NCI-H146 treated with DMSO at 0.1 percent for 48 hours (cell line): ENCODE results near the gene DEPDC1.
"Not testable (repeated sequence)": the region's sequence is repeated elsewhere in the genome, so short reads cannot be mapped to it uniquely, and the experiment has no call there.

ENCODE experiments used
- DNase-seq: peaks from one replicate; lab custom pipeline; 2025; ENCODE audit not compliant: unreplicated experiment; lab: John Stamatoyannopoulos, UW

The DEPDC1 gene

DNA sequence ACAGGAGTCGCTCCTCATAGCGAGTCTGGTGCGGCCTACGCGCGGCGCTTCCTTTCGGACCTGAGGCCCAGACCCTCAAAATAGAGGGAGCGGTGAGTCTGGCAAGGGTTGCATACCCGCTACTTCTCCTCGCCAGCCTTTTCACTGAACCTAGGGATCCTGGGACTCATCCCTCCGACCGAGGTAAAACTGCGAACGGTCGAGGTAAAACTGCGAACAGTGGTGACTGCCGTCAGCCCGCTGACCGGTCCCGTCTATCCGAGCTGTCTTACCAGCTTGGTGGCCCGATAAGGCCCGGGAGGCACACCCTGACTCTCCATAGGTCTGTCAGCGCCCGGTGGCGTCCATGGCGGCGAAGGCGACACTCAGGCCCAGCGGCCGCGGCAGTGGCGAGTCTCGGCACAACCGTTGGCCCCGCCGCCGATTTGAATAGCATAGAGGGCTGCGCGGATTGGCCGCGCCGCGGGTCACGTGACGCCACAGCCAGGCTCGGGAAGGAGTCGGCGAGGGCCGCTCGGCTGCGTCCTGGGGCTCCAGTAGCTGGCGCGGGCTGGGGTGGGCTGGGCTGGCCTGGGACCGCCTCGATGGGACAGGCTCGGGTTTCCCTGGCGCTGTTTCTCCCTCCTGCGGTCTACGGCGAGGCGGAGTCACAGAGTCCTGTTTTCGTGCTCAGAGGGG lies at the start of gene DEPDC1:
TSS of gene DEPDC1 (minus strand) at position 403 of the 678 bp plus-strand sequence. CDS start at position 320, 83 bp downstream.
- peak; percentile 82 for DNase-seq

DNA sequence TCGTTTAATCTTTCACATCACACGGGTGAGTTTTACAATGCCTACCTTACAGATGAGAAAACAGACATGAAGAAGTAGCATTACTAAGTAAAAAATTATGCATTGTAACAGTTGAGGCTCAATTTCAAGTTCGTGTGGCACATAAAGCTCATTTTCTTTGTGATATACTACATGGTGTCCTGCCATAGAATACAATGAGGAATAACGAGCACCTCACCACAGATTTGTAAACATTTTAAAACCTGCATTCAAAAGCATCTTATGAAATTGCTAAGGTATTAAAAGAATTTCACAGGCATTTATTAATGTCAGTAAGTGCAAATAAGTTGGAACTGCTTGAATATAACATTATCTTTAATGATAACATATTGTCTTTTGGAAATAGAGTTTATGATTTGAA lies 47.8 kb upstream of the DEPDC1 start:
- no peak for DNase-seq

GRCh38 chr1:68542586-68542985 lies 45.7 kb upstream of the DEPDC1 start:
- DNase-seq, result no peak

DNA sequence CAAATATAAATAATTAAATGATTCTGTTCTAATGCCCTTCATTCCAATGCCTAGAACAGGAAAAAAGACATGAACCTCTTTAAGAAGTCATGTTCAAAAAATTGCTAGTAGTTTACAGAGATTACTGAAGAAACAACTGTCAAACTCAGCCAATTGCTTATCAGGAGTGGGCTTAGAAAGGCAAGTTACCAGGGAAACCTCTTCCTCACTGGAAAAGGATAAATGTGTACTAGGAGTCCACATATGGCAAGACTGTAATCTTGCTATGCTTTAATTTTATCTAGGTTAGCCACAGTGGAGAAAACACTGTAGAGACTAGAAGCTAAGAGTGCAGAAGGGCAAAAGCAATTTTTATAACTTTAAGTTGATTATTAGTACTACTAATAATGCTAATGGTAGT lies 42.1 kb upstream of the DEPDC1 start:
- no peak for DNase-seq

DNA sequence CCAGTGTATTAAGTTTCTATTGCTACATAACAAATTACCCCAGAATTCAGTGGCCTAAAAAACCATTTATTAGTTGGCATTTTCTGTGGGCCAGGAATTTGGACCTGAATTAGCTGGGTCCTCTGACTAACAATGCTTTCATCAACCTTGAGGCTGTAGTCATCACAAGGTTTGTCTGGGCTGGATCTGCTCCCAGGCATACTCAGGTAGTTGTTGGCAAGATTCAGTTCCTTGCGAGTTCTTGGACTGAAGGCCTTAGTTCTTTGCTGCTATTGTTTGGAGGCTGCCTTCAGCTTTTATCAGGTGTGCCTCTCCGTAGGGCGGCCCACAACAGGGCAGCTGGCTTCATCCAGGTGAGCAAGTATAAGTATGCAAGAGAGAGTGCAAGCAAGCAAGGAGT lies 31.4 kb upstream of the DEPDC1 start:
- DNase-seq, result no peak

DNA sequence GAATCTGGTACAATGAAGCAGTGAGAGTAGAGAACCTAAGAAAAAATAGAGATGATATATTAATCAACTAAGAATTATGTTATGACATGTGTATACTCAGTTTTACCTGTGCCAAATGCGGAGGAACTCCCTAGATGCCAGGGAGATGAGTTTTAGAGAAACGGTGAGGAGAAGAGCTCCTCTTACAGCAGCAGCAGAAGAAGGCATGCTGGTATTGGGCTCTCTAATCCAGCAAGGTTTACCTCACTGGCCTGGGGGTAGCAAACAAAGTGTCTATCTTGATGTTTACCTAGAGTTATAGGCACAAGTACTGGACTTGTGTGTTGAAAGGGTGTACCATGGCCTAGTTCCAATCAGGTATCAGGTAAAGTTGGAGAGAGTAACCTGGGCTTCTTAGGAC lies 28.9 kb upstream of the DEPDC1 start:
- no peak for DNase-seq

DNA sequence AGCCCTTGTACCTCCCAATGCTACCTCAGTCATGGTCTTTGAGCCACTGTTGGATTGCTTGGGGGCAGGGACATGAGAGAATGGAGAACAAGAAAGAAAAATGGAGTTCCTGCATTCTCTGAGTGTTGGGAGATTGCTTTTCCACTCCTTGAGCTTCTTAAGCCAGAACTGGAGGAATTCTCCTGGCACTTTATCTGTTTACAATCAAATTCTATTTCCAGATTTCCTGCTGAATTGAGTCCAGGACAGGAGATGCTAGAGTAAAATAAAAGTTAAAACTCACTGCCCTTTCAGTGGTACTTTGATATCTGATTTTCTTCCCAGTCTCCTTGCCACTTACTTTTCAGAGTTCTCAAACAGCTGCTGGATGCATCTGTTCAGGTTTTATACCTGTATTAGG lies 24.4 kb upstream of the DEPDC1 start:
- DNase-seq, result no peak

- DNase-seq, result no peak
Measured at GRCh38 chr1:68516066-68516465, 19.2 kb upstream of the DEPDC1 start.

- DNase-seq, result no peak
Measured at GRCh38 chr1:68511254-68511653, 14.4 kb upstream of the DEPDC1 start.

DNA sequence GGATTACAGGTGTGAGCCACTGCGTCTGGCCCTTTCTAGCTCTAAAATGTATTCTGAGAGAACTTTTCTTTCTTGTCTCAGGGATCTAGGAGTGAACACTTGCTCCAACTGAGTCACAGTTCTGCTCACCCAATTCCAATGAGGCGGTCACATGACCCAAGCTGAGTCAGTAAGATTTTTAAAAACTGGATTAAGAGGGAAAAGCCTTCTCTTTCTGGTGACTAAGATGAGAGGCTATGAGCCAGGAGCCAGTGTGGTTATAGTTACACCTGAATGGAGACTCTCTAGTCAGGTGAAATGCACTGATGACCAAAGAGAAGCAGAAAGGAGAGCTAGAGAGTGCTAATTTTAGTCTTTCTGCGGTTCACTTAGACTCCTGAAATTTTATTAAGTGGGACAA lies 9.5 kb upstream of the DEPDC1 start:
- DNase-seq, result no peak

DNA sequence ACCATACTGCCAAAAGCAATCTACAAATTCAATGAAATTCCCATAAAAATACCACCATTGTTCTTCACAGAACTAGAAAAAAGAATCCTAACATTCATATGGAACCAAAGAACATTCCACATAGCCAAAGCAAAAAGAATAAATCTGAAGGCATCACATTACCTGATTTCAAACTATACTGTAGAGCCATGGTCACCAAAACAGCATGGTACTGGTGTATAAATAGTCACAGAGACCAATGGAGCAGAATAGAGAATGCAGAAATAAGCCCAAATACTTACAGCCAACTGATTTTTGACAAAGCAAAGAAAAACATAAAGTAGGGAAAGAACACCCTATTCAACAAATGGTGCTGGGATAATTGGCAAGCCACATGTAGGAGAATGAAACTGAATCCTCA lies 6.2 kb upstream of the DEPDC1 start:
- DNase-seq, result no peak

- no peak for DNase-seq
Measured at GRCh38 chr1:68497358-68497698, 446 bp upstream of the DEPDC1 start.

- no peak for DNase-seq
Measured at GRCh38 chr1:68495968-68496679, 758 bp downstream of the DEPDC1 start.

- no peak for DNase-seq
Measured at GRCh38 chr1:68495532-68495931, 1.4 kb downstream of the DEPDC1 start.

GRCh38 chr1:68493193-68493592 lies 3.7 kb downstream of the DEPDC1 start:
- no peak for DNase-seq

- DNase-seq, result not testable (repeated sequence)
Measured at GRCh38 chr1:68492255-68492654, 4.6 kb downstream of the DEPDC1 start.

- no peak for DNase-seq
Measured at GRCh38 chr1:68490046-68490651, 6.7 kb downstream of the DEPDC1 start.

DNA sequence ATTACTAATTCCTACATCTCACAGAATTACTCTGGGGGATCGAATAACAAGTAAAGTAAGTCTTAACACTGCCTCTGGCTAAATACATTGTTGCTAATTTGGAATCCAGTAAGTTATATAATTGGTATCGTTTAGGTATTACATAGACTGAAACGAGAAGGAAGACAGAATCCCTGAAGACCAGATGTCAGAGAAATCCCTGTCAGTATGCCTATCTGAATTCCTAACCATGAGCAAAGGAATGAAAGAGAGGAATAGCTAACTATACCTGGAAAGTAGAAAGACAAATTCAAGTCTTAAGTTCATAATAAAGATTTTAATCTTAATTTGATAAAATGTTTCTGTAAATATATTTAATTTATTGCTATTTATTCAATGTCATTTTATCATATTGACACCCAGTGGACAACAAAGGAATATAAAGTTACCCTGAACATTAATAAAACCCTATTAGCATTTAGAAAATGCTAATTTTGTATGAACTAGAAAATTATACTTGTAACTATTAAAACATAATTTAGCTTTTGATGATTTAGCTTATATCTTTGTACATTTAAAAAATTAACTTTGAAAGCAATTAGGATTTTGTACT lies 11.4 kb downstream of the DEPDC1 start:
- DNase-seq, result no peak

DNA sequence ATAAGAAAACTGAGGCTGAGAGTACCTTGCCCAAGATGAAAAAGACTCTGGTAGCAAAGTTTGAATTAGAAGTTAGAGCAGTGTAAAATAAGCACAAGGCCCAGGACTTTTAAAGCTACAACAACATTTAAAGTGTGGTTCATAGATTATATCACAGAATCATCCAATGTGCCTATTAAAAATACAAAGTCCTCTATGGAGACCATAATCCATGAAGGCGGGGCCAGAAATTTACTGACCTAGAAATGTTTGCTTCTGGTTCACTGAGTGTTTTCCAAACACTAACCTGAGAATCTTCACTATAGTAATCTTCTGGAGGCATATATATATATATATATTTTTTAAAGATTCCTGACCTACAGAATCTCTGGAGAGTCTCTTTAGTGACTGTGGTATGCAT lies 12.3 kb downstream of the DEPDC1 start:
- DNase-seq, result no peak

DNA sequence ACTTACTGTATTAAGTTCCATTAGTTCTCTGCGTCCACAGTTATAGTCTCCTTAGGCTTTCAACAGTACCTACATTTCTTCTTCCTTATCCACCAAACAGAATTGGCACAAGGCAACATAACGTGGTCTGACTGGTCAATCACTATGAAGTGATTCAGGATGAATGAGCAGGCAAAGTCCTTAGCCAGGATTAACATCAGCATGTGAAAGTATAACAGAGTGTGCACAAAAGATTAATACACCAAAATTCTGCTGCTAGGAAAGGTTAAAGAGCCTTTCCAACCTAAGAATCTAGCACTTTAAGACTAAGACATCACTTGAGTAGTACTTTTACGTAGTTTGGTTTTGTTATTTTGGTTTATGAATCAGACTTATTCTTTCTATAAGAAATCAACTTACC lies 15.8 kb downstream of the DEPDC1 start:
- DNase-seq, result no peak

DNA sequence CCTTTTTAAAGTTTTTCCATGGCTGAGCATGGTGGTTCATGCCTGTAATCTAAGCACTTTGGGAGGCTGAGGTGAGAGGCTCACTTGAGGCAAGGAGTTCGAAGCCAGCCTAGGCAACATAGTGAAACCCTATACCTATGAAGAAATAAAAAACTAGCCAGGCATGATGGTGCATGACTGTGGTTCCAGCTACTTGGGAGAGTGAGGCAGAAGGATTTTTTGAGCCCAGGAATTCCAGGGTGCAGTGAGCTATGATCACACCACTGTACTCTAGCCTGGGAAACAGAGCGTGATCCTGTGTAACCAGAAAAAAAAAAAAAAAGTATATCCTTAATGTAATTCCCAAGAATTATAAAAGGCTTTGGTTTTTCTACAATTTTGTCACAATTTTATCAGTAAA lies 17.4 kb downstream of the DEPDC1 start:
- DNase-seq, result no peak

DNA sequence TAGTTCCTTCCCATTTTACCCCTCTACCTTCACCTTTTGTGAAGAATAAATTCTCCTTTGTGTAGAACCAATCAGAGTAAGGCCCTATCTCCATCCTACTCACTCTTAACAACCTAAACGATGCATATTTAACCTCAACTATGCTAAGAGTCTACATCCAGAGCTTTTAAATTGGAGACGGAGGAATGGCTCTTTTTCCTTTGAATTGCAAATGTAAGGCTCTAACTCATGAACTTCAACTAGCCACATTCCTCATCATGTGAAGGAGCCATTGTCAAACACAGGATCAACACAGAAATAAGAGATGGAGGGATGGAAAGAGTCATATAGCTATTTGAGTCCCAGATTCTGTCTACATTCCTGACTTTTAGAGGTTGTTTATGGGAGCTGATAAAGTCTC lies 18.2 kb downstream of the DEPDC1 start:
- DNase-seq, result no peak
